ENCODE results near the gene LRTM2. TPM values are rescaled to one million over a fixed set of nuclear protein-coding genes. Genes with fewer than 3 reads are reported as not detected.

LRTM2 gene
- polyA plus RNA-seq, 3 donors from 2014 or later, result not detected

GRCh38 chr12:1821805-1822204 lies 1.4 kb downstream of the LRTM2 start:
- Mint-ChIP-seq H3K27ac (no peak overlapping the region), H3K27me3 (ENCODE audit: low read depth in 3 of 3) (peaks cover 8 to 13% (median 9%) of the 10 kb centered on the region in 3 donors), H3K4me1 (peaks cover 0 to 2% of the 10 kb centered on the region in 2 donors), H3K9me3 (no peaks in the 10 kb centered on the region), H3K4me3 (no peak overlapping the region), H3K36me3 (no peaks in the 10 kb centered on the region)
- no peak for DNase-seq

GRCh38 chr12:1822699-1823098 lies 2.3 kb downstream of the LRTM2 start:
- Mint-ChIP-seq H3K27me3 (ENCODE audit: low read depth in 3 of 3) (peaks cover 8 to 13% (median 9%) of the 10 kb centered on the region in 3 donors), H3K9me3 (no peaks in the 10 kb centered on the region), H3K4me1 (peaks cover 0 to 2% of the 10 kb centered on the region in 2 donors), H3K36me3 (no peaks in the 10 kb centered on the region), H3K4me3 (no peak overlapping the region), H3K27ac (no peak overlapping the region)
- no peak for DNase-seq

- Mint-ChIP-seq H3K9me3 (no peaks in the 10 kb centered on the region), H3K4me1 (peaks cover 0 to 2% of the 10 kb centered on the region in 2 donors), H3K27me3 (ENCODE audit: low read depth in 3 of 3) (peaks cover 8 to 13% (median 9%) of the 10 kb centered on the region in 3 donors), H3K4me3 (no peak overlapping the region), H3K36me3 (no peaks in the 10 kb centered on the region), H3K27ac (no peak overlapping the region)
- no peak for DNase-seq
These were observed 2.9 kb downstream of the LRTM2 start for GRCh38 chr12:1823237-1823636.

GRCh38 chr12:1825382-1826102 lies 5.2 kb downstream of the LRTM2 start:
- Mint-ChIP-seq H3K4me3 (no peak overlapping the region), H3K36me3 (no peaks in the 10 kb centered on the region), H3K27ac (no peak overlapping the region), H3K9me3 (no peaks in the 10 kb centered on the region), H3K27me3 (ENCODE audit: low read depth in 3 of 3) (peaks cover 6 to 11% (median 7%) of the 10 kb centered on the region in 3 donors), H3K4me1 (no peaks in the 10 kb centered on the region)
- DNase-seq, result no peak

GRCh38 chr12:1826401-1826800 lies 6.0 kb downstream of the LRTM2 start:
- no peak overlapping the region for H3K4me3 Mint-ChIP-seq
- DNase-seq, result no peak
- no peak overlapping the region for H3K27ac Mint-ChIP-seq
- no peaks in the 10 kb centered on the region for H3K36me3 Mint-ChIP-seq
- H3K4me1 Mint-ChIP-seq, result no peaks in the 10 kb centered on the region
- no peaks in the 10 kb centered on the region for H3K9me3 Mint-ChIP-seq
- H3K27me3 Mint-ChIP-seq (ENCODE audit: low read depth in 3 of 3), result peaks cover 5 to 7% (median 6%) of the 10 kb centered on the region in 3 donors

- no peak for DNase-seq
- H3K4me3 Mint-ChIP-seq, result no peak overlapping the region
- H3K27me3 Mint-ChIP-seq (ENCODE audit: low read depth in 3 of 3), result peaks cover 2 to 7% (median 7%) of the 10 kb centered on the region in 3 donors
- no peaks in the 10 kb centered on the region for H3K4me1 Mint-ChIP-seq
- H3K9me3 Mint-ChIP-seq, result no peaks in the 10 kb centered on the region
- no peaks in the 10 kb centered on the region for H3K36me3 Mint-ChIP-seq
- peak overlapping the region in 1 of 6 donors; percentile 28 for H3K27ac Mint-ChIP-seq
These were observed 6.7 kb downstream of the LRTM2 start for GRCh38 chr12:1826867-1827705.

- no peaks in the 10 kb centered on the region for H3K4me1 Mint-ChIP-seq
- H3K27ac Mint-ChIP-seq, result no peak overlapping the region
- H3K9me3 Mint-ChIP-seq, result no peaks in the 10 kb centered on the region
- H3K27me3 Mint-ChIP-seq (ENCODE audit: low read depth in 3 of 3), result peaks cover 2 to 10% (median 4%) of the 10 kb centered on the region in 3 donors
- no peak overlapping the region for H3K4me3 Mint-ChIP-seq
- H3K36me3 Mint-ChIP-seq, result no peaks in the 10 kb centered on the region
- DNase-seq, result no peak
These were observed 7.8 kb downstream of the LRTM2 start for GRCh38 chr12:1827826-1828805.

- Mint-ChIP-seq H3K36me3 (no peaks in the 10 kb centered on the region), H3K4me3 (no peak overlapping the region), H3K4me1 (no peaks in the 10 kb centered on the region), H3K27ac (no peak overlapping the region), H3K27me3 (ENCODE audit: low read depth in 3 of 3) (peaks cover 2 to 10% (median 3%) of the 10 kb centered on the region in 3 donors), H3K9me3 (no peaks in the 10 kb centered on the region)
- DNase-seq, result no peak
These were observed 8.5 kb downstream of the LRTM2 start for GRCh38 chr12:1828856-1829255.

- H3K27ac Mint-ChIP-seq, result no peak overlapping the region
- no peaks in the 10 kb centered on the region for H3K36me3 Mint-ChIP-seq
- no peaks in the 10 kb centered on the region for H3K9me3 Mint-ChIP-seq
- no peak overlapping the region for H3K4me3 Mint-ChIP-seq
- DNase-seq, result no peak
- H3K27me3 Mint-ChIP-seq (ENCODE audit: low read depth in 3 of 3), result peaks cover 1 to 10% (median 2%) of the 10 kb centered on the region in 3 donors
- no peaks in the 10 kb centered on the region for H3K4me1 Mint-ChIP-seq
These were observed 9.0 kb downstream of the LRTM2 start for GRCh38 chr12:1829306-1829900.

- no peak for DNase-seq
- no peak overlapping the region for H3K27ac Mint-ChIP-seq
- no peak overlapping the region for H3K4me3 Mint-ChIP-seq
- no peaks in the 10 kb centered on the region for H3K4me1 Mint-ChIP-seq
- no peaks in the 10 kb centered on the region for H3K9me3 Mint-ChIP-seq
- peaks cover 1 to 6% (median 2%) of the 10 kb centered on the region in 3 donors for H3K27me3 Mint-ChIP-seq (ENCODE audit: low read depth in 3 of 3)
- H3K36me3 Mint-ChIP-seq, result no peaks in the 10 kb centered on the region
These were observed 10.1 kb downstream of the LRTM2 start for GRCh38 chr12:1830401-1830845.

GRCh38 chr12:1830981-1831963 lies 10.9 kb downstream of the LRTM2 start:
- peak in 1 of 3 donors; percentile 17 for DNase-seq
- H3K9me3 Mint-ChIP-seq, result no peaks in the 10 kb centered on the region
- no peak overlapping the region for H3K27ac Mint-ChIP-seq
- H3K27me3 Mint-ChIP-seq (ENCODE audit: low read depth in 3 of 3), result peaks cover 1 to 6% (median 2%) of the 10 kb centered on the region in 3 donors
- no peak overlapping the region for H3K4me3 Mint-ChIP-seq
- H3K4me1 Mint-ChIP-seq, result no peaks in the 10 kb centered on the region
- no peaks in the 10 kb centered on the region for H3K36me3 Mint-ChIP-seq

All from immature natural killer cell (primary cell).